ENCODE measurements around the gene BRSK2. TPM values are rescaled to one million over a fixed set of nuclear protein-coding genes. Genes with fewer than 3 reads are reported as not detected.

BRSK2 gene
- total RNA-seq, 1 donor from 2014 or later = 0.40 TPM

DNA sequence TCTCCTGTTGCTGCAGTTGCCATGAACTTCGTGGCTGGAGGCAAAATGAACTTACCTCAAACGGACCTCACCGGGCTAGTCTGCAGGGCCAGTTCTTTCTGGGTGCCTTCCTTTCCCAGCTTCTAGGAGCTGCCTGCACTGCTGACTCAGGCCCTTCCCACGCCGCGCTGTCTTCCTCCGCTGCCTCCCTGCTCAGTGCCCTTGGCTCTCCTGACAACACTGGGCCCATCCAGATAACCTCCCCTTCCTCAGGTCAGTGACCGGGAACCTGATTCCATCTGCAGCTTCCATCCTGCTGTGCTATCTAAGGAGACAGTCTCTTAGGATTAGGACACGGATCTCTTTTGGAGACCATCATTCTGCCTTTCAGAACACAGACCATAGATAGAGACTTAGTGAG lies 77.5 kb downstream of the BRSK2 start:
- no peak for DNase-seq (ENCODE audit: low read depth in 2 of 2)

DNA sequence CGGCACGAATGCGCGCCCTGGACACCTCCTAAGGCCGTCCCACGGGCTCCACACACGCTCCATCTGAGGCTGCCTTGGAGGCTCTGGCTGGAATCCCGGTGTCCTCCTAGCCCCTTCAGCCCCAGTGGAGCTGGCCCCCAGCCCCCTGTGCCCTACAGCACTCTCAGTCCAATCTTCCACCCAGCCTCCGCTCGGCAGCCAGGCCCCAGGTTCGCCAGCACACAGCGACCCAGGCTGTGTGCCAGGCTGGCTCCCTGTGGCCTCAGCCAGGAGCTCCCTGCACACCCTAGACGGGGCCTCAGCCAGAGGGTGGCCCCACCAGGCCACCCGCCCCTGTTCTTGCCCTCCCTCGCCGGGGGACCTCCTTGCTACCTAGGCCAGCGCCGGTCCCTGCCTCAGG lies 78.3 kb downstream of the BRSK2 start:
- DNase-seq (ENCODE audit: low read depth in 2 of 2) = no peak

DNA sequence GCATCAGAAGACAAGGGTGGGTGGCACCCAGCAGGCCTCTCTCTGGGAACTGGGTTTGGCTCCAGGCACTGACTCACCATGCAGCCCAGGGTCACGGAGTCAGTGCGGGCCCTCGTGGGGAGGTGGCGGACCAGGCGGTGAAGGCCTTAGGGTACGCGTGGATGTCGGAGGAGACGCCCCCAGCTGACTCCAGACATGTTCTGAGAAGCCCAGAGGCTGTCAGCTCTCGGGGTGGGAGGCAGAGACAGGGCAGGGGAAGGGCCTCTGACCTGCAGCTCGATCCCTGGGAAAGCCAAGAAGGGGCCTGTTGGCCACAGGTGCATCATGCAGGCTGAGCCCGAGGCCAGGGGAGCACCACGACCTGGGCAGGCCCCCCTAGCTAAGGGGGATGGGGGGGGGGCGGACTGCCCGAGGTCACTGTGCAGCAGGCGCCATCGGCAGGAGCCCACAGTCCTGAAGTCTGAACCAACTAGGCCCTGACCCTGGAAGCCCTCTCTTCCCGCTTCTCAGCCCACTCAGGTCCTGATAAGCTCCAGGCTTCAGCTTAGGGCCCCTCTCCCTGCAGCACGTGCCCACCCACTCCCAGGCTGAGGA lies 78.8 kb downstream of the BRSK2 start:
- no peak for DNase-seq (ENCODE audit: low read depth in 2 of 2)

DNA sequence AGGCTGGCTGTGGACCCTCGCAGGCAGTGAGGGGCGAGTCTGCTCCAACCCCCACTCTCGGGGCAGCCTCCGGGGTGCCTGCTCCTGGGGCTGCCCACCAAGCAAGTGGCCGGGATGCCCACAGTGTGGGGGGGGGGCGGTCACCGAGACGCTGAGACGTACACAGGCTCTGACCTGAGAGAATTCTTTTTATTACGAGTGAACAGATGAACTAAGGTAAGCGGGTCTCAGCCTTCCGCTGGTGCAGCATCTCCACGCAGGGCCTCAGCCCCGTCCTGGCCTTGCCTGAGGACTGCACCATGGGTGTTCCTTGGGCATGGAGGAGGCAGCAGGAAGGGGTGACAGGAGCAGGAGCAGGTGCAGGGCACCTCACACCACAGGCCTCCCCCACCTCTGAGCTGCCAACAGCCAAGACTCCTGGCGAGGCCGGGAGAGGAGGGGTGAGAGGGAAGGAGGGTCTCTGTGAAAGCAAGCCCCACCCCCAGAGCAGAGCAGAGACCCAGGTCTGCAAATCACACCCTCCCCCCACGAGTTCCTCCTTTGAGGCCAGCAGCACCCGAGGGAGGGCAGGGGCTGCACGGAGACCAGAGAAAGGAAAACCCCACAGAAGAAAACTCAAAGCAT lies 79.7 kb downstream of the BRSK2 start:
- no peak for DNase-seq (ENCODE audit: low read depth in 2 of 2)

DNA sequence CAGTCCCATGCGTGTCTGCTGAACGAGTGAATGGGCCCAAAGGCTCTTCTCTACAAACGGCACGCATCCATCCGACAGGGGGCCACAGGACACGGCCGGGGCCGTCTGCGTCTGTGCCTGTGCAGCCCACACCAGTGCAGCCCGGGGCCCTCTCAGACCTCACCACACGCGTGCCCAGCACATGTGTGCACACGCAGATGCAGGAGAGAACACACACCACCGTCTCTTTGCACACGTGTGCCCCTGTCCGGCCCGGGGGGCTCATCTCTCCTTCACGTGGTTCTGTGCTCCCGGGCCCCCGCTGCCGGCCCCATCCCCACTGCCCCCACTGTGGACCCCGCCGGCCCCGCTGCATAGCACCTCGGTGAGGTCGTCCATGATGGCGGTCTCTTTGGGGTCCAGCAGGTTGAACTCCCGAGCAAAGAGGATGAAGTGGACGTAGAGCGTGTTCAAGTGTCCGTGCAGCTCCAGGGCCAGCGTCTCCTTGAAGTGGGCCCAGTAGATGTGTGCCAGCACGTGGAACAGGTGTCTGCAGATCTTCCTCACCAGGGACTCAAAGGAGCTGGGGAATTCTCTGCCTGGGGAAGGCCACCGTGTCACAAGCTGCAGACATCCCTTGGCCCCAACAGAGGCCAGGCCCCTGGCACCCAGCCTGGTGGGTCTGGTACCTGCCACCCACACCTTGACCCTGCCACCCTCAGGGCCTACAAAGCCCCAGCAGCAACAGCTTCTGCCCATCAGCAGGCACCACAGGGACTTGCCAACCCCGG lies 80.4 kb downstream of the BRSK2 start:
- no peak for DNase-seq (ENCODE audit: low read depth in 2 of 2)

DNA sequence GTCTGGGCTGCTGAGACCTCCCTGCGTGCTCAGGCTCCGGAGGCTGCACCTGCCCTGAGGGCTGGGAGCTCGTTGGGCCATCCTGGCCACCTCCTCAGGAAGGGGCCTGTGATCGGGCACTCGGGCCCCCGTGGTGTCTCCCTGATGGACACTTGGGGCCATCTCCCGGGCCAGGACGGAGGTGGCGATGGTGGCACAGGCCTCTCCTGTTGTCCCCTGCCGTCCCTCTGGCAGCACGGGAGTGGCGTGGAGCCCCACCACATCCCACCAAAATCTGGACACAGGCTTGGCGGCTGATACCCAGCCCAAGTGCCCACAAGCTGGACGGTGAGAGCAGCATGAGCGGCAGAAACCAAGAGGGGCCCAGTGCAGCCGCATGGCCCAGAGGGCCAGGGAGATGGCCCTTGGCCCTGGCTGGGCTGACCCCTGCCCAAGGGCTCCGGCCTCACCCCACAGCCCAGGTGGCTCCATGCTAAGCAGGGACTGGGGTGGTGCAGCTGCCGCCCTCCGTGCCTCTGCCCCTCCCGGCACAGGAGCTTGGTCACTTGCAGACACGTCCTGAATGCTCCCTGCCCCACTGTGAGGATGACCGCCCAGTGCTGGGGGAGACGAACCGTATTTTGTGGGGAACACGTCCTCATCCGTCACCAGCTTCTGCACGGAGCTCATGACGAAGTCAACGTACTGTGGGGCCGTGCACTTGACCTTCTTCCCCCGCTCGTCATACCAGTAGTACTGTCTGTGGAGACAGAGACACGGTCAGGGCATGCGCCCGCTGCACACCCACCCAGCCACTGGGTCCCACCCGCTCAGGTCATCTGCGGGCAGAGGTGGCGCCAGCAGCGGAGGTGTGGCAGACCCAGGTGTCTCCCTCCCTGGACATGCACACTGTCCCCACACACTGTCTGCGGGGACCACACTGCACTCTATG lies 81.2 kb downstream of the BRSK2 start:
- DNase-seq (ENCODE audit: low read depth in 2 of 2) = no peak

DNA sequence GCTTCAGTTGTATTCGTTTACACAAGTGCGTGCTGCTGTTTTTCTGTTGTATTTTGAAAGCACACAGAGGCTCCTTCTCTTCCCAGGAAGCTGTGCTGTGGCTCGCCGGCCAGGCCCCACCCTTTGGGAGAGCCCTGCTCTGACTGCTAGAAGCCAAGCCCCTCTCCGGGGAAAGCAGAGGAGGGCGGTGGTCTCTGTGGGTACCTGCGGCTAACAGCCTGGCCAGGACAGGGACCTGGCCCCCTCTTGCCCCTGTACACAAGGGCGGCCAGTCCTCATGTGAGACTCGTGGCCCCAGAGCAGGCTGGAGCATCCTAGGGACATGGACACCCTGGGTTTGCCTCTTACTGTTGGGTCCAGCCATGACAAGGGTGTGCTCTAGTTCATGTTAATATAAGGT lies 82.0 kb downstream of the BRSK2 start:
- DNase-seq (ENCODE audit: low read depth in 2 of 2) = no peak

DNA sequence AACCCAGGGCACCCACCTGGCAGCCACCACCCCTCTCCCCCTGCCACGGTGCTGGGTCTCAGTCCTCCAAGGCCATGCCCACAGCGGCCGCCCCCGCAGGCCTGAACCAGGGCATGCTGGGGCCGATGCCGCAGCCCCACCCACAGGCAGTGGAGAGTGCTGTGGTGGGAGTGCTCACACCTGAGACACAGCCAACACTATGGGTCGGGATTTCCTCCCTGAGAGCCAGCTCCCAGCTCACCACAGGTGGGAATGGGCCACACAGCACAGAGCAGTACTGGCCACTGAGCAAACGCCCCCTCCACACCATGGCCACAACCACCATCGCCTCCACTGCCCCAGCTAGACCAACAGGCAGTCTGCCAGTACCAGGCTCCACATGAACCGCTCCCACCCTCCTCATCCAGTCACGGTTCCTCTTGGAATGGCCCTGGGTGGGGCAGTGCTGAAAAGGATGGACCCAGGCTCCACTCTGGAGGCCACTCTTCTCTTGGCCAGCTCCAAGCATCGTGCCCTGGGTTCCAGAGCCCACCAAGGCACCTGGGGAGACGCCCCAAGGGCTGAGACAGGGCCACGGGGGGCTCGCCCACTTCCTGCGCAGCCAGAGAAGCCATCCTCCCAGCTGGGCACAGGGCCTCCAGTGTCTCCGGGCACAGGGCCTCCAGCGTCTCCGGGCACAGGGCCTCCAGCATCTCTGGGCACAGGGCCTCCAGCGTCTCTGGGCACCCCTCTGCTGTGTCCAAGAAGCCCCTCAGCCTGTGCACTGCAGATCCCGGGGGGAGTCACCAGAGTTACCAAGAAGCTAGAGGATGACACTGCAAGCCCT lies 82.7 kb downstream of the BRSK2 start:
- no peak for DNase-seq (ENCODE audit: low read depth in 2 of 2)

DNA sequence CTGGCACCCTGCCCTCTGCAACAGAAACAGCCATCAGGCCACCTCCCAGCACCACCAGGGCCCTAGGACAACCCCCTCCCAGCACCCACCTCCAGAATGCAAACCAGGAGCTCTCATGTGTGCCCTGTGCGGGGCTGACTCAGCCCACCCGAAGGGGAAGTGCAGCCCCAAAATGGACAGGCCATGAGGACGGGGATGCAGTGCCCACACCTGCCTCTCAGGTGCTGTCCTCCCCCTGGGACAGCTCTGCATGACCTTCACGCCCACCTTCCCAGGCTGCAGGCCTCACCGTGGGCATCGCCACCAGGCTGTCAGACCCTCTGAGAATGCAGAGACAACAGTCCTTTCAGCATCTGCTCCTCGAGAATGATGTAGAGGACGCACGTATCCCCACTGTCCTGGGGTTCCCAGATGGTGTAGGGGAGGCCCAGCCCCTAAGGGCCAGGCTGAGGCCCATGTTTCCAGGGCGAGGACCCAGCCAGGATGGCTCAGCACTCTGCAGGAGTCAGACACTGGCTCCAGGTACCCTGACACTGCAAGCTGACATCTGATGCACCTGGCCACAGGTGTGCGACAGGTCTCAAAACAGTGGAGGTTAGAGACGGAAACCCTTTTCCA lies 83.4 kb downstream of the BRSK2 start:
- DNase-seq (ENCODE audit: low read depth in 2 of 2) = no peak

DNA sequence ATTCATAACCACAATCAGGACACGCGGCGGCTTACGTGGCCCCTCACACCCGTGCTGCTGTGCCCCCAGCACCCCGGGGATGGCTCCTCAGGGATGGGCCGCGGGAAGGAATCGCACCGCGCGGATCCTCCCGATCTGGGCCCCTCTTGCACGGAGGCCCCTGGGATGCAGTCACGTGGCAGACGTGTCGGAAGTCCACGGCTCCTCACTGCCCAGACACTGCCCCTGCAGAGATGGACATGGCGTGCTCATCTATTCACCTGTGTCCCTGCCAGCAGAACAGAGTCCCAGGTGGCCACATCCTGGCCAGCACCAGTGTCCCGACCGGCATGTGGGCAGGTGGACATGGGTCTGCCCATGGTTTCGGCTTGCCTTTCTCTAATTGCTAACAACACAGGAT lies 84.1 kb downstream of the BRSK2 start:
- no peak for DNase-seq (ENCODE audit: low read depth in 2 of 2)

DNA sequence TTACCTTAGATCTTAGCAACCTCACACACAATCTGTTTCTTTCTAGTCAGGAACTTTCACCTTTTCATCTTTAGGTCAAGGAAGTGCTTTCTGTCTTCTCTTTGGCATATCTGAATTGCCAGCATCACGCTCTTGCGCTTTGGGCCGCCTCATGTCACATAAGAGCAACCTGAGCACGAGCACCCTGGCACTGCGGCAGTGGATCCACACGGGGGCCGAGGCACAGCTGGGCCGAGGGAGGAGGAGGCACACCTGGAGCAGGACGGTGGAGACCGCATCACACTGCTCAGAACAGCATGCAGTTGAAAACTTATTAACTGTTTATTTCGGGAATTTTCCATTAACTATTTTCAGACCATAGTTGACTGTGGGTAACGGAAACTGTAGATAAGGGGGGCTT lies 86.1 kb downstream of the BRSK2 start:
- no peak for DNase-seq (ENCODE audit: low read depth in 2 of 2)

DNA sequence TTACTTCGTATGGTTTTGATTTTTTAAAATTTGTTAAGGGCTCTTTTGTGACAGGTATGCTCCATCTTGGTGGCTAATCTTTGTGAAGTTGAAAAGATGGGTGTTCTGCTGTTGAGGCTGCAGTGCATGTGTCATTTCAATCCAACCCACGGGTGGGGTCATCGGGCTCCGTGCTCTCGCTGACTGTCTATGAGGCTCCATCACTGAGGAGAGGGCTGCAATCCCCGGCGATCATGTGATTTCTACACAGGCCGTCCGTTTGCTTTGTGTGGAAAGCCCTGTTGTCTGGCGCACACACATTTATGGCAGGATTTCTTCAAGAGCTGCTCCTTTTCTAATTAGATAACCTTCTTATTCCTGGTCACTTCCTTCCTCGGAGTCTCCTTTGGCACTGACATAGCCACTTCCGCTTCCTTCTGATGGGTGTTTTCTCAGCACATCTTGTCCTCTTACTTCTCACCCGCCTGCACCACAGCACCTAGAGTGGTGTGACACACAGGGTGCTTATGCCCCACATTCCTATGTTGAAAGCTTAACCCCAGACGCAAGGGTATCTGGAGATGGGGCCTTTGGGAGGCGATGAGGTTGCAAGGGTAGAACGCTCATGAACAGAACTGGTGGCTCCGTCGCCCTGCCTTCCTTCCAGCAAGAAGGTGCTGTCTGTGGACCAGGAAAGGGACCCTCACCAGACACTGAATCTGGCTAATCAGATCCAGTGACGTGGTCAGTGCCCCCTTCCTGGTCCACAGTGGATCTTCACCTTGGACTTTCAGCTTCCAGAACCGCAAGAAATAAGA lies 87.4 kb downstream of the BRSK2 start:
- DNase-seq (ENCODE audit: low read depth in 2 of 2) = no peak

DNA sequence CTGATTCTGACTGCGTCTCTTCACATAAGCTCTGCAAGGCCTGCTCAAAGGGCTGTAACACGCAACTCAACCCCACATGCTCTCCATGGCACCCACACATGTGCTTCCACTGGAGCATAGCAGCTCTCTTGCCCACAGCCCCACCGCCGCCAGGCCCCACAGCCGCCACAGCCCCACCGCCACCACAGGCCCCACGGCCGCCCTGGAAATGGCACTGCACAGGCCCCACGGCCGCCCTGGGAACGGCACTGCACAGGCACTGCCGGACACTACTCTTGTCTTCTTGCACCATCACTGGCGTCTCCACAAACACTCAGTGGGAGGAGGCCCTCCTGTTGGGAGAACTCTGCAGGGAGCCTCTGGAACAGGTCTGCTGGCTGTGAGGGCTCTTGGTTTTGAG lies 88.3 kb downstream of the BRSK2 start:
- no peak for DNase-seq (ENCODE audit: low read depth in 2 of 2)

DNA sequence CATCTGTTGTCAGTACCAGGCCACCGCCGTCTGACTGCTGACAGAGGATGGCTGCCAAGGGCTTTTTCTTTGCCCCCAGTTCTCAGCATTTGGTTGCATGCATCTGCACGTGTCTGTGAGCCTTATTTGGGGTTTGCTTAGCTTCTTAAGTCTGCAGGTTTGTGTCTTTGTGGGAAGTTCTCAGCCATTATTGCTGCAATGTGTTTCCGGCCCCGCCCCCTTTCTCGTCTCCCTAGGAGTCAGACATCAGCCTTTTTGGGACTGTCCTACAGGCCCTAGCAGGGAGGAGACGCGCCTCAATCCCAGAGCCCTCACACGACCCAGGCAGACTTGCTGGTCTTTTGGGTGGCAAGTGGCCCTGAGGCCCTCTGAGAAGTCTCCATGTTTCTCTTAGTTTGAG lies 88.8 kb downstream of the BRSK2 start:
- no peak for DNase-seq (ENCODE audit: low read depth in 2 of 2)

DNA sequence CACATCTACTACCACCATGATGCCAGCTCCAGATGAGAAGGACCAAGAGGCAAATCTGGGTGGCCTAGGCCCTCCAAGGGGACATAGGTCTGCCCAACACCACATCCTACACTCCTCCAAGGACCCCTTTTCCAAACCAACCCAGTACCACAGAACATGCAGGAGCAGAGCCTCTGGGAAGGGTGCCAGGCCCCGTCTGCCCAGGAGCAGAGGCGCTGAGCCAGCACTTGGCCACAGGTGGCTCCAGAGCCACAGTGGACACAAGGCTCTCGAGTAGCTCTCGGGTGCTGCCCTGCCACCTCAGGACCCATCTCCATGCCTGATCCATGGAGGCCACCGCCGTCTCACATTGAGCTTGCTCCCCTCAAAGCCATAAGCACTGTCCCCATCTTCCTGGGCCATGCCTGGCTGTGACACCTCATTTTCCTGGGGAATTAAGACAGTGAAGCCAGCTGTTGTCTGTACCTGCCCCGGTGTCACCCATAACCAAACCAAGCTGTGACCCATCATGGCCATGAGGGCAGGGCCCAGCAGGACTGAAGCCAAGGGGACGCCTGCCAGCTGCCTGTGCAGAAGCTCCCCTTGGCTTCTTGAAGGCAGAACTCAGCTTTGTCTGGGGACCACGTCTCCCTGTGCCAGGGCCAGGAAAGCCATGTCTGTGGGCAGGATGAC lies 89.4 kb downstream of the BRSK2 start:
- no peak for DNase-seq (ENCODE audit: low read depth in 2 of 2)

DNA sequence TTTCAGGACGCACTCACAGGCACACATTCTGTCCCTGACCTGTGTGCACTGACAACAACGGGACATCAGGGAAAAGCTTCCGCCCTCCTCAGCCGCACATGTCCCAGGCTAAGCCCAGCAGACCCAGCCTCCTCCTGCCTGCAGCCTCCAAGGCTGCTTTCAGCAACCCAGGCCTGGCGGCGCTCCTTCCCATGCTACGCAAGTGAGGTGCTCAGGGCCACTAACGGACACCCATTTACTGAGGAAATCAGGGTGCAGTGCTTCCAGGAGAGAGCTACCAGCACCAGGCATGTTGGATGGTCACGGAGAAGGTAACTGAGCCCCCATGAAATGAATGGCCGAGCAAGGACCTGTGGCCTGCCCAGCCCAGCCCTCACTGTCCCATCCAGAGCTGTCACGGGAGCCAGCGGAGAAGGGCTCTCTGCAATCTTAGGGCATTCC lies 90.0 kb downstream of the BRSK2 start:
- no peak for DNase-seq (ENCODE audit: low read depth in 2 of 2)

DNA sequence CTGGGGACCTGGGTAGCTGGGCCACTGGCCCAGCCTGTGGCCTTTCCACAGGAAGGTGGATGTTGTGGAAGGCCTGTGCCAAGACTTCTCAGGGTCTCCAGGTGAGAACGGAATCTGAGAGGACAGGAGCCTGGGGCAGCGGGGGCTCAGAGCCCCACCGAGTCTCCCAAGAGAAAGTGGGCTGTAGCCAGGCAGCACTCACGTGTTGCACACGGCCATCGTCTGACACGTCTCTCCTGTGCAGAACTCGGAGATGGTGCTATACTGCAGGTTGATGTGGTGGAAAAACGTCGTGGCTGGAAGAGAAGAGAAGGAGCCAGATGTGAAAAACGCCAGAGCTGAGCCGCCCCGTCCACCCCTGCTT lies 90.4 kb downstream of the BRSK2 start:
- DNase-seq (ENCODE audit: low read depth in 2 of 2) = no peak

DNA sequence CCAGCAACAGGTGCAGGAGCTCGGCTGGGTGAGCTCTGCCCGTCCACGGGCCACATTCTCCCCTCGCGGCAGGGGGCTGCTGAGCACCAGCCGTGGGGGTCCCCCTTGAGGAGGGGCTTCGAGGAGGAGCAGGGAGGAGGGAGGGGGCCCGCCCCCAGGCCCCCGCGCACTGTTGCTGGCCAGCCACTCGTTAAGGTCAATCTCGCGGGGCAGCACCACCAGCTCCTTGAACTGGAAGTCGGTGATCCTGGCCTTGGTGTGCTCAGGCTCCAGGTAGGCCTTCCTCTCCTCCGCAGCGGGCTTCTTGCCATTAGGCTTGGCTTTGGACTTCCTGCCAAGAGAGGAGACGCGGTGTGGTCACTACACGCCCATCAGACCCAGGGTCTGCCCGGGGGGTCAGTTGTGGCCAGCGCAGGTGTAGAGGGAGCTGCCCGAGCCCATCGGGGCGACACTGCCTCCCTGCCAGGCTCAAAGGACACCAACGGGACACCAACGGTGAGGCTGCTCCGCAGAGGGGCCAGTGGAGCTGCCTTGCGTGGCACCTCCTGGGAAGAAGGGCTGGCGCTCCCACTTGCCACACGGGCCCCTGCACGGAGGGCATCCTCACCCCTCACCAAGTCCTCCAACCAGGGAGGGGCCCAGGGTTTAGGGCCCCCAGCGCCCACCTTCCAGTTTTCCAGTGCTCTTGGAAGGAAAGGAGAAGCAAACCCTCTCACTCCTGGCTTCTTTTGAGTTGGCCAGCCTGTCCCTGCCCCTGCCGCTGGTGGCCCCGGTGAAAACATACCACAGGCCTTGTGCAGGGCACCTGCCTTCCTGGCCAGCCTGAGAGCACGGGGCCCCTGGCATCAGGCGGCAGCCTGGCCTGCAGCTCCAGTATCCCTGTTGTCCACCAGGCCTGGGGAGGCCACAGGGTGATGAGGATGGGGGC lies 91.1 kb downstream of the BRSK2 start:
- no peak for DNase-seq (ENCODE audit: low read depth in 2 of 2)
